Posterior vena cava (tissue), 2 donors: ENCODE results near the gene OASL. TPM values are rescaled to one million over a fixed set of nuclear protein-coding genes. Genes with fewer than 3 reads are reported as not detected.
"Not testable (repeated sequence)": the region's sequence is repeated elsewhere in the genome, so short reads cannot be mapped to it uniquely, and the experiment has no call there.

Experiments
- DNase-seq: peaks from one replicate; pipeline ENCODE4 v3.0.0-alpha.2; 2020; ENCODE audit warnings: low spot score
- intact Hi-C, 2 donors: fragments of 100-400 bp; cut with DNase I; formaldehyde crosslinking; loops; one replicate each; pipeline versions ENCODE4 v1.14.1 to v1.14.2; 2022 to 2023
- long read RNA-seq, 2 donors: library from polyadenylated mRNA; unstranded; transcript quantifications; one replicate each; pipeline ENCODE4 v2.0.0, GENCODE V29; 2020 to 2021
- total RNA-seq, 2 donors: library from RNA; stranded (reverse); fragmentation: NEBNext Ultra II Directional; extraction: Animal tissue kit (Norgen Biotek cat#: 25700); gene quantifications; one replicate each; pipeline ENCODE4 v1.2.1, GENCODE V29; 2021
- donor health status: DM: yes; HTN: yes; CAD: no.
- donor health status: DM: yes; HTN: yes; CAD: no.

OASL gene, protein sequence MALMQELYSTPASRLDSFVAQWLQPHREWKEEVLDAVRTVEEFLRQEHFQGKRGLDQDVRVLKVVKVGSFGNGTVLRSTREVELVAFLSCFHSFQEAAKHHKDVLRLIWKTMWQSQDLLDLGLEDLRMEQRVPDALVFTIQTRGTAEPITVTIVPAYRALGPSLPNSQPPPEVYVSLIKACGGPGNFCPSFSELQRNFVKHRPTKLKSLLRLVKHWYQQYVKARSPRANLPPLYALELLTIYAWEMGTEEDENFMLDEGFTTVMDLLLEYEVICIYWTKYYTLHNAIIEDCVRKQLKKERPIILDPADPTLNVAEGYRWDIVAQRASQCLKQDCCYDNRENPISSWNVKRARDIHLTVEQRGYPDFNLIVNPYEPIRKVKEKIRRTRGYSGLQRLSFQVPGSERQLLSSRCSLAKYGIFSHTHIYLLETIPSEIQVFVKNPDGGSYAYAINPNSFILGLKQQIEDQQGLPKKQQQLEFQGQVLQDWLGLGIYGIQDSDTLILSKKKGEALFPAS
- total RNA-seq: 1 to 10 TPM in 1 of 2 donors, under 1 TPM in 1; 0.42 to 1.4 TPM
- long read RNA-seq, donor 1: 0 reads
- long read RNA-seq, donor 2, partial matches to known transcripts: 0 of 6 reads
- long read RNA-seq, donor 2, other reads (novel, unspliced or antisense): 0 of 6 reads

GRCh38 chr12:121038861-121039668, at the start of gene OASL:
Gene OASL, minus strand, starts transcription at chr12:121039246. Its CDS starts 275 bp downstream, at chr12:121038971.
- peak; percentile 79 for DNase-seq
- intact Hi-C loops: no loop called here

DNA sequence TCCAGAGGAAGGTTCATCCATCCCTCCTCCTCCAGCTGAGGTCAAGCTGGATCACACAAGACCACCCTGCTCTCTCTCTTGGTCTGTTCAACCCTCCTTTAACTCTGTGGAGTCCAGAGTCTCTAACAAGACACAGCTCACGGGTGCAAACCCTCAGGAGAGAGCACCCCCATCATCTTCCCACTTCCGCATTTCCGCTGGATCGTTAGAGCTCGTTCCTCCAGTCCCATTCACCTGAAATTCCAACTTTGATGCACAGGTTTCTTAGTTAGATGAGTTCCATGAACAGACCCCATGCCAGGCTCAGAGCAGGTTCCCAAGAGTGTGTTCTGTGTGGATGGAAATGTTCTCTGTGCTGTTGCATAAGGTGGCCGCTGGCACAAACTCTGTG, 49.1 kb upstream of the OASL start:
- DNase-seq: no peak
- intact Hi-C loops: no loop called here

DNA sequence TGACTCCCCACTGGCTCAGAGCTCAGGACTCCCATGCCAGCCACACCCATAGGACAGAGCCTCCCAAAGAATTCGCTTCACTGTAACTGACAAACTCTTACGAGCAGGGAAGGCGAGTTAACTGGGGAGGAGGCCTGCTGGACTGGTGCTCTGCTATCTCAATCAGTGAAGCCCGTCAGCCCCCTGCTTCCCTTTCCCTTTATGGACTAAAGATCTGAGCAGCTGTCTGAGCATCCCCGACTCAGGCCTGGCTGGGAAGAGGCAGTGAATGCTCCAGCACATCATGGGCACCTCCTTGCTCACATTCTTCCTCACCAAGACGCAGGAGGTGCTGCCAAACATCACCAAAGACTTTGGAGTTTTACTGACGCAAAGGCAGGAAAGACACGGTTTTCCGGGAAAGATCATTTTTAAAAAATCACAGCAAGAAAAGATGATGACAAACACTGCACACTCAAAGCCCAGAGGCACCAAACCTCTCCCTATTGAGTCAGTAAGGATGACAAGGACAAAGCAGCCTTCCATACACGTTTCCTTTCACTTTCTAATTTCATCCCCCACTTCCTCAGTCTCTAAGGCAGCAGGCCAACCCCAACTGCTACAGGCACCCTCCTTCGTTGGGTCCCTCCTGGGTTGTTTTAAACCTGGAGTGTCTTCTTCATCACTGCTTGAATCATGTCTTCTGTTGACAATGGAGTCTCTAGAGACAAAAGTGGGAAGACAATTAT, 48.6 kb upstream of the OASL start:
- DNase-seq: no peak
- intact Hi-C loops: no loop called here

DNA sequence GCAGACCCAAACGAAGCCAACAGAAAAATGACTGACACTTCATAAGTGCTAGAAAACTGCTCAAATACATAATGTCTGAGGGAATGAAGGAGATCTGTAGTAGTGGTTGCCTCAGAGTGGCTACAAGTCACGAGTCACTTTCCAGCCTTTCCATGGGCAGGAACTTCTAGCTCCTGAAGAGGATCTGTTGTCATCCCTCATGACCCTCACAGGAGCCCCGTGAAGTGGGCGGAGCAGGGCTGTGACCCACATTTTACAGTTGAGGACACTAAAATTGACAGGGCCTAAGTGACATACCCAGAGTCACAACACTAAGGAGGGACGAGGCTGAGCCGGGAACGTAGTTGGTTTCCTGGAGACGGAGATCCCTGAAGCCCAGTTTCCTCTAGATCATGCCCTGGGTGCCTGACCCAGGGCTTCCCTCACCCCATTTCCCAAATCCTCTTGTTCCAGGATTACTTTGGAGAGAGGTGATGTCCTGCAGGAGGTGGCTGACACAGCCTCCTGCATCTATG, 47.8 kb upstream of the OASL start:
- intact Hi-C loops: no loop called here
- no peak for DNase-seq

DNA sequence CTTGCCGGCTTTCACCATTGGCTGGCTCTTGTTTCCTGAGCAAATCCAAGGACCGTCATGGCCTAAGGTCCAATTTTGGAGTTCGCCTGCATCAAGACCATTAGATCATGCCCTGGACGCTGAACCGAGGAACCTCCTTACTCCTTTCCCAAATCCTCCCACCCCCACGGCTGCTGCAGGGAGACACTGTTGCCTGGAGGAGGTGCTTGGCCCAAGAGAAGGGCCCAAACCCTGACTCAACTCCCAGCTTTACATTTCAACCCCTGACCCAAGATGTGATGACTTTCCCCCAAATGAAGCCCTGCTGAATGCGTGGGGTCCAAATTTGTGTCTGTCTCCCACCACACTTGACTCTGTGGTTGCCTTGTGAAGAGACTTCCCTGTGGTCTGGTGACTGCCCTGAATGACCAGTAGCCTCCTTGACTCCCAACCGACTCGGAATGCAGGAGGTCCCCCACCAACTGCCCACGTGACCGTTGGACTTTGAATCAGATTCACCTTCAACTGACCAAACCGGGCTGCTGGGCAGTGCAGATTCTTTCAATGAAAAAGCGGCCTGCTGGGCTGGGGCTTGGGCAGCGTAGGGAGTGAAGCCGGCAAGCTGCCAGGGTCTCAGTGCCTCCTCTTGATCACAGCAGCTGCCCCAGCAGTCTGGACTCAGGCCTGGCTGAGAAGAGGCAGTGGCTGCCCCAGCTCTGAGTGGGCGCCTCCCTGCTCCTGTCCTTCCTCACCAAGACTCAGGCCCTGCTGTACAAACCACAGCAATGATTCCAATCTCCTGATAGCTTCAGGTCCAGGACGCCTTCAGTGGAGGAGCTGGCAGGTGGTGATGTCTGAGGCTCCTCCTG, 46.7 kb upstream of the OASL start:
- intact Hi-C loops: no loop called here
- no peak for DNase-seq

GRCh38 chr12:121085069-121085468, 46.0 kb upstream of the OASL start:
- no peak for DNase-seq
- intact Hi-C loops: no loop called here

GRCh38 chr12:121084229-121084628, 45.2 kb upstream of the OASL start:
- intact Hi-C loops: no loop called here
- no peak for DNase-seq

- no peak for DNase-seq
- intact Hi-C loops: no loop called here
Observed at GRCh38 chr12:121080909-121081308, 41.9 kb upstream of the OASL start.

DNA sequence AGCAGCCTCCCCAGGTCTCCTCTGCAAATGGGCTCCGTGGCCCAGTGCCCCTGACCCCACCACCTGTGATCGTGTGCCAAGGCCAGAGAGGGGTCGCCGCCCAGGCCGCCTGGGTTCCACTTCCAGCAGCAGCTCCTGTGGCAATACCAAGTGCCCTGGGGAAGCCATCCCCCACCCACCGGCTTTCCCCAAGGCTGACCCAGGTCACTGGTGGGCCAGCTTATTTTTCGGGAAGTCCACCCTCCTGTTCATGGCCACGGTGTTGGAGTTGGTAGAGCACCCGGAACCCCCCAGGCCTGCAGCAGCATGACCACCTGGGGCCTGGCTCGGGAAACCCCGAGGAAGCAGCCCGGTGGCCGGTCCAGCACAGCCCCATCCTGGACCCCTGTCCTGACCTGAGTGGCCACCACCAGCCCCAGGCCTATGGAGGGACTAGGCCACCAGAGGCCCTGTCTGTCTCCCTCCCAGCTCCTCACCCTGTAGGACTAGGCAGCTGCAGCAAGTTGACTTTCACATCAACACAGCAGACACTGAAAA, 40.8 kb upstream of the OASL start:
- intact Hi-C loops: no loop called here
- DNase-seq: no peak

DNA sequence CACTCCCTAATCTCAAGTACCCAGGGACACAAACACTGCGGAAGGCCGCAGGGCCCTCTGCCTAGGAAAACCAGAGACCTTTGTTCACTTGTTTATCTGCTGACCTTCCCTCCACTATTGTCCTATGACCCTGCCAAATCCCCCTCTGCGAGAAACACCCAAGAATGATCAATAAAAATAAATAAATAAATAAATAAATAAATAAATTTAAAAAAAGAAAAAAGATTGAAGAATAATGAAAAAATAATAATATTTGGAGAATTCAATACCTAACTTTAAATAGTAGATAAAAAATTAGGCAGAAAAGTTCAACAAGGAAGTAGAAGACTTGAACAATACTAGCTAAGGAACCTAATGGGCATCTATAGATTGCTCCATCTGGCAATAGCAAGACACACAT, 38.4 kb upstream of the OASL start:
- DNase-seq, intact Hi-C loops: not testable (repeated sequence)

DNA sequence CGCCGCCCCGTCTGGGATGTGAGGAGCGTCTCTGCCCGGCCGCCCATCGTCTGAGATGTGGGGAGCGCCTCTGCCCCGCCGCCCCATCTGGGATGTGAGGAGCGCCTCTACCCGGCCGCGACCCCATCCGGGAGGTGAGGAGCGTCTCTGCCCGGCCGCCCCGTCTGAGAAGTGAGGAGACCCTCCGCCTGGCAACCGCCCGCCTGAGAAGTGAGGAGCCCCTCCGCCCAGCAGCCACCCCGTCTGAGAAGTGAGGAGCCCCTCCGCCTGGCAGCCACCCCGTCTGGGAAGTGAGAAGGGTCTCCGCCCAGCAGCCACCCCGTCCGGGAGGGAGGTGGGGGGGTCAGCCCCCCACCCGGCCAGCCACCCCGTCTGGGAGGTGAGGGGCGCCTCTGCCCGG, 36.9 kb upstream of the OASL start:
- DNase-seq, intact Hi-C loops: not testable (repeated sequence)

- no peak for DNase-seq
- intact Hi-C loops: no loop called here
Observed at GRCh38 chr12:121072147-121072546, 33.1 kb upstream of the OASL start.

DNA sequence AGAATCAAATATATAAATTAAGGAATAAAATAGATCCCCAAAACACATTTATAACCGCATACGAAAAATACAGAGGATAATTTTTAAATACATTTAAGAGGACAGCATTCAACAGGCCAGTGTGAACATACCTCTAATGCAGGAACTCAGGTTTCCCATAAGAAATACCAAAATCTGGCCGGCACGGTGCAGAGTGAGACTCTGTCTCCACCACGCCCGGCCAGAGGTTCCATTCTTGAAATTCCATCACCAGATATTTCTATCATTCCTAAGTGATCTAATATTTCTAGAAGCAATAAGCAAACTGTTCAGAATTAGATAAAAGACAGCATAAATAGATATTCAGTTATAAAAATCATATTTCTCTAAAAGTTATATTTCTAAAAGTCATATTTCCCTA, 30.2 kb upstream of the OASL start:
- DNase-seq: no peak
- intact Hi-C loops: loop anchor here in 1 of 2 donors (5.0 kb wide), 1 partner anchor 793 kb away; no protein-coding TSS in a partner anchor

DNA sequence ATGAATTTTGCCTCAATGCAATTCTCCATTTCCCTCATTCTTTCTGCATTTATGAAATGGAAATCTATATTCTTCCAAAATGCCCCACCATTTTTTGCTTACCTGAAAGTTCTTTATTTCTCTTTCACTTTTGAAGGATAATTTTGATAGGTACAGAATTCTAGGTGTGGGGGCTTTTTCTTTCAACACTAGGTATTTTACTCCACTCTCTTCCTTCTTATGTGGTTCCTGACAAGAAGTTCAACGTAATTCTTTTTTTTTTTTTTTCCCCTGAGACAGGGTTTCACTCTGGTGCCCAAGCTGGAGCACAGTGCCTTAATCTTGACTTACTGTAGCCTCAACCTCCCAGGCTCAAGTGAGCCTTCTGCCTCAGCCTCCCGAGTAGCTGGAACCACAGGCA, 26.3 kb upstream of the OASL start:
- no peak for DNase-seq
- intact Hi-C loops: loop anchor here in 1 of 2 donors (5.0 kb wide), 1 partner anchor 797 kb away; no protein-coding TSS in a partner anchor

GRCh38 chr12:121064586-121064985, 25.5 kb upstream of the OASL start:
- DNase-seq, intact Hi-C loops: not testable (repeated sequence)

- DNase-seq: no peak
- intact Hi-C loops: no loop called here
Observed at GRCh38 chr12:121064116-121064515, 25.1 kb upstream of the OASL start.

DNA sequence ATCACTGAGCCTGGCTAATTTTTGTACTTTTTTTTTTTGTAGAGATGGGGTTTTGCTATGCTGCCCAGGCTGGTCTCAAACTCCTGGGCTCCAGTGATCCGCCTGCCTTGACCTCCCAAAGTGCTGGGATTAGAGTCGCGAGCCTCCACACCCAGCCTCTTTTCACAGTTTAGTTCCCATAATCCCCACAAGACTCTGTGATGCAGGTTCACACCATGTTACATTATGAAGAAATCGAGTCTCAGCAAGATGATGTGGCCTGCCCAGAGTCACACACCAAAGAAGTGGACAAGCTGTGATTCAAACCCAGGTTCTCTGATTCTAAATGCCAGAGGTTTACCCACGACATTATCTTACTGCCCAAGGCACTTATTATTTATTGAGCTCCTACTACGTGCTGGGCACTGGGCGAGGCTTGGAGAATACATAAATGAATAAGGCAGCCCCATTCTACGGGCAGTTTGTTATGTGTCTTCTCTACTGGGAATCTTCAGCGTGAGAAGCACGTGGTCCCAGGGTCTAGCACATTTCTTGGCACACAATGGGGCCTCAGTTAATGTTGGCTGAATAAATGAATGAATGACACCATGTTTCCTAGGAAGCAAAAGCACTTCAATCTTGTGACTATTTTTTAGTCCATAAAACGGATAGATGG, 23.5 kb upstream of the OASL start:
- intact Hi-C loops: no loop called here
- DNase-seq: no peak
